Kidney (tissue), 14 donors: Measurements from ENCODE around the gene MEGF8. TPM values are rescaled to one million over a fixed set of nuclear protein-coding genes. Genes with fewer than 3 reads are reported as not detected.

Experiments
- DNase-seq, 5 donors: peaks; one replicate each; pipeline ENCODE4 v3.0.0-alpha.2; 2013 to 2020
- FAIRE-seq: peaks from 2 replicates; lab custom pipeline; 2012; peaks lifted over from hg19 to GRCh38; lab: Jason Lieb, UNC
- H3K27ac ChIP-seq, 2 donors: one replicate each; pipeline ENCODE4 v1.7.0; 2013; ENCODE audit warnings: low read depth in 2 of 2, low read length in 2 of 2, inconsistent platforms in 1 of 2
- H3K27me3 ChIP-seq: one replicate; pipeline ENCODE4 v1.7.1; 2013; ENCODE audit warnings: low read length, inconsistent platforms; ENCODE audit not compliant: control insufficient read depth, insufficient read depth
- H3K36me3 ChIP-seq, 3 donors: one replicate each; pipeline versions ENCODE4 v1.7.0 to v1.7.1; 2013; ENCODE audit warnings: low read length in 3 of 3, control low read depth in 1 of 3, inconsistent platforms in 1 of 3; ENCODE audit not compliant: insufficient read depth in 3 of 3, control insufficient read depth in 2 of 3
- H3K4me1 ChIP-seq, 3 donors: one replicate each; pipeline versions ENCODE4 v1.7.0 to v1.7.1; 2013; ENCODE audit warnings: low read length in 3 of 3, inconsistent platforms in 1 of 3, low read depth in 1 of 3; ENCODE audit not compliant: control insufficient read depth in 2 of 3, insufficient read depth in 2 of 3
- H3K4me3 ChIP-seq, 3 donors: one replicate each; pipeline versions ENCODE4 v1.7.0 to v1.8.1; 2013; ENCODE audit warnings: low read length in 3 of 3, control low read depth in 1 of 3, inconsistent platforms in 1 of 3
- H3K9ac ChIP-seq, 3 donors: one replicate each; pipeline versions ENCODE4 v1.7.0 to v1.7.1; 2013; ENCODE audit warnings: low read length in 3 of 3, control low read depth in 1 of 3, inconsistent platforms in 1 of 3
- H3K9me3 ChIP-seq, 3 donors: one replicate each; pipeline versions ENCODE4 v1.7.0 to v1.7.1; 2013; ENCODE audit warnings: low read length in 3 of 3, control low read depth in 1 of 3, inconsistent platforms in 1 of 3; ENCODE audit not compliant: control insufficient read depth in 2 of 3, insufficient read depth in 1 of 3
- CTCF ChIP-seq: IDR thresholded peaks from 3 replicates; pipeline ENCODE4 v1.5.1; 2012; ENCODE audit warnings: mild to moderate bottlenecking, moderate library complexity, borderline replicate concordance; ENCODE audit not compliant: insufficient read depth; ENCODE audit errors: extremely low read depth
- intact Hi-C: fragments of 100-400 bp; cut with DNase I; formaldehyde crosslinking; loops from one replicate; pipeline ENCODE4 v1.11.1; 2022
- polyA plus RNA-seq: library from polyadenylated mRNA; stranded (reverse); fragments of 350-450 nt; fragmentation: Illumina TruSeq; extraction: RNeasy Lipid Tissue Mini Kit (QIAGEN cat#74804); gene quantifications from one replicate; pipeline ENCODE4 v1.2.3, GENCODE V29; 2014; ENCODE audit warnings: low read depth, low replicate concordance; ENCODE audit not compliant: insufficient read depth
- total RNA-seq: library from RNA; stranded (reverse); fragmentation: NEBNext Ultra II Directional; extraction: Animal tissue kit (Norgen Biotek cat#: 25700); gene quantifications from one replicate; pipeline ENCODE4 v1.2.1, GENCODE V29; 2021
- donor health status: control.
- donor health status: control.
- donor health status: control.
- donor health status: control.
- donor health status: control.
- donor health status: DM: yes; HTN: yes; CAD: no.
- donor health status: Normal renal cell carcinoma (clear cell type).

Gene MEGF8
- total and polyA plus RNA-seq, 2 donors from 2014 or later, result 8.7 to 31.6 TPM

GRCh38 chr19:42281827-42282762 lies 43.3 kb upstream of the MEGF8 start:
- H3K4me1 ChIP-seq, result peaks cover 10 to 56% (median 55%) of the 10 kb centered on the region in 3 donors
- peak overlapping the region in 1 of 3 donors; percentile 44 for H3K4me3 ChIP-seq
- H3K9ac ChIP-seq, result no peak overlapping the region
- intact Hi-C loops, result no loop called here
- no peaks in the 10 kb centered on the region for H3K27me3 ChIP-seq
- peak overlapping the region; percentile 89 to 95 for H3K27ac ChIP-seq
- H3K9me3 ChIP-seq, result no peaks in the 10 kb centered on the region
- peak in 4 of 5 donors; percentile 32 to 77 (median 58) for DNase-seq
- no peak for FAIRE-seq
- peaks cover 0 to under 1% (median 0%) of the 10 kb centered on the region in 3 donors for H3K36me3 ChIP-seq
- TF ChIP-seq CTCF, result no peak

- FAIRE-seq (no peak), DNase-seq (peak in 1 of 5 donors; percentile 68)
- Histone ChIP-seq H3K36me3 (peaks cover 0 to 7% (median 6%) of the 10 kb centered on the region in 3 donors), H3K4me3 (peak overlapping the region in 2 of 3 donors; percentile 73 to 85), H3K4me1 (peaks cover 10 to 52% (median 50%) of the 10 kb centered on the region in 3 donors), H3K27me3 (no peaks in the 10 kb centered on the region), H3K9me3 (no peaks in the 10 kb centered on the region), H3K9ac (peak overlapping the region in 2 of 3 donors; percentile 44 to 79), H3K27ac (peak overlapping the region; percentile 95 to 96)
- no peak for TF ChIP-seq CTCF
- intact Hi-C loops, result no loop called here
Measured at GRCh38 chr19:42282819-42283187, 42.6 kb upstream of the MEGF8 start.

DNA sequence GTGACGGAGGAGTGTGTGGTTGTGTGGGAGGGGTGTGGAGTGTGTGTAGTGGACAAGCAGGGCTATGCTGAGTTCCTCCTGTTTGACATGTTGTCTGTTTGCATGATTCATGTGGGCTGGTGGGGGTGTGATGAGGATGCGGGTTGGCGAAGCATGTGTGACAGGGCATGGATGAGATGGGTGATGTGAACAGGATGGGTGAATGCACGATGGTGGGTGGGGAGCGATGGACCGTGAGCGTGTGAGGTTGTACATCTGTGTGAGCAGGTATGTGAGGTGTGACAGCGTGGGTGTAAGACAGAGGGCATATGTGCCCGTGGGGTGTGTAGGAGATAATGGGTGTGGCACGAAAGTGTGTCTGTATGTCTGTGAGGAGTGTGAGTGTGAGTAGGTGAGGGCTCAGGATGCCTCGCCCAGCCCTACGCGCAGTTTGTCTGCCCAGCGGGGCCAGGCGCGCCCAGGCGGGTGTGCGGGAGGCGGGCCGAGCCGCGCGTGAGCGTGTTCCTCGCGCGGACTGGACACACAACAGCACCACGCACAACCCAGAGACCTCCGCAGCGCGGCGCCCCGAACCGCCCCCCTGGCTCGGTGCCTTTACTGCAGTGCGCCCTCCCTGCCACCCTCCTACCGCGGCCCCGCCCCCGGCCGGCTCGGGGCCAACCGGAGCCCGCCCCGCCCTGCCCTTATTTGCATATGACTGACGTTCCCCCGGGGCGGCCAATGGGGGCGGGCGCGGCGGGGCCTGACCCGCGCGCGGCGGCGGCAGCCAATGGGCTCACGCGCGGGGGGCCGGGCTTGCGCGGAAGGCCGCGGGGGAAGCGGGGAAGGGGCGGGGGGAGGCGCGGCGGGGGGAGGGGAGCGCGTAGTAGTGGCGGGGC lies 42.0 kb upstream of the MEGF8 start:
- no peak for TF ChIP-seq CTCF
- Histone ChIP-seq H3K27me3 (no peaks in the 10 kb centered on the region), H3K9ac (peak overlapping the region; percentile 44 to 79 (median 59)), H3K27ac (peak overlapping the region; percentile 95 to 96), H3K36me3 (peaks cover 0 to 12% (median 10%) of the 10 kb centered on the region in 3 donors), H3K4me3 (peak overlapping the region; percentile 62 to 85 (median 73)), H3K4me1 (peaks cover 10 to 50% (median 47%) of the 10 kb centered on the region in 3 donors), H3K9me3 (no peaks in the 10 kb centered on the region)
- DNase-seq (peak; percentile 97 to 99 (median 98)), FAIRE-seq (no peak)
- intact Hi-C loops, result no loop called here
